Lung (tissue), 12 donors: ENCODE results near the gene FDPS. TPM values are rescaled to one million over a fixed set of nuclear protein-coding genes. Genes with fewer than 3 reads are reported as not detected.

Experiments
- ATAC-seq: fragments of 200-7000 bp; cut with Tn5 transposase; one replicate; pipeline ENCODE4 v1.9.1; 2020; ENCODE audit warnings: moderate number of reproducible peaks; ENCODE audit not compliant: insufficient read depth, low FRiP score
- DNase-seq, 3 donors: peaks; one replicate each; pipeline ENCODE4 v3.0.0-alpha.2; 2013 to 2017
- H3K27ac ChIP-seq, 2 donors: one replicate each; pipeline ENCODE4 v1.5.1; 2013; ENCODE audit warnings: mild to moderate bottlenecking in 2 of 2, moderate library complexity in 2 of 2, control low read depth in 1 of 2, inconsistent platforms in 1 of 2, low read depth in 1 of 2, low read length in 1 of 2
- H3K27me3 ChIP-seq, 3 donors: one replicate each; pipeline ENCODE4 v1.5.1; 2013; ENCODE audit warnings: low read length in 2 of 3; ENCODE audit not compliant: control insufficient read depth in 3 of 3, insufficient read depth in 3 of 3
- H3K36me3 ChIP-seq, 4 donors: one replicate each; pipeline ENCODE4 v1.5.1; 2013; ENCODE audit warnings: low read length in 4 of 4, mild to moderate bottlenecking in 1 of 4, moderate library complexity in 1 of 4; ENCODE audit not compliant: control insufficient read depth in 4 of 4, insufficient read depth in 4 of 4
- H3K4me1 ChIP-seq, 5 donors: one replicate each; pipeline ENCODE4 v1.5.1; 2013; ENCODE audit warnings: low read length in 5 of 5, mild to moderate bottlenecking in 2 of 5, moderate library complexity in 1 of 5; ENCODE audit not compliant: control insufficient read depth in 5 of 5, insufficient read depth in 5 of 5
- H3K4me3 ChIP-seq: one replicate; pipeline ENCODE4 v1.5.1; 2013; ENCODE audit warnings: mild to moderate bottlenecking, control low read depth, moderate library complexity
- H3K9ac ChIP-seq, 2 donors: one replicate each; pipeline ENCODE4 v1.5.1; 2013; ENCODE audit warnings: low read length in 2 of 2, control low read depth in 1 of 2; ENCODE audit not compliant: insufficient read depth in 1 of 2
- H3K9me3 ChIP-seq, 4 donors: one replicate each; pipeline ENCODE4 v1.5.1; 2013; ENCODE audit warnings: low read length in 3 of 4, mild to moderate bottlenecking in 1 of 4, moderate library complexity in 1 of 4; ENCODE audit not compliant: control insufficient read depth in 4 of 4, insufficient read depth in 3 of 4
- WGBS, 2 donors: extraction: QIAGEN DNeasy Blood & Tissue Kit; methylation state at CpG; one replicate each; pipeline ENCODE4 v1.1.7; 2013; 5-methylcytosine and 5-hydroxymethylcytosine counted together
- polyA plus RNA-seq, 2 donors: library from polyadenylated mRNA; stranded (reverse); fragments of 200-250 nt; gene quantifications; one replicate each; pipeline ENCODE4 v1.2.1, GENCODE V29; 2013
- total RNA-seq, 2 donors: library from RNA; depleted of rRNA in 1 of 2; stranded (reverse); fragments of >200 nt in 1 of 2; gene quantifications; one replicate each; pipeline ENCODE4 v1.2.1, GENCODE V29; 2014 to 2021
- TF ChIP-seq, protein P1 (sequence below): IDR thresholded peaks from 2 replicates; pipeline ENCODE4 v1.5.1; 2012; ENCODE audit warnings: mild to moderate bottlenecking; ENCODE audit errors: control extremely low read depth, extremely low read depth
- donor health status: control.
- donor health status: control.
- donor health status: Bipolar disorder and iron deficiency.
- donor health status: healthy.
- donor health status: DM: yes; HTN: yes; CAD: no.

Gene FDPS
- total and polyA plus RNA-seq, 4 donors = 193 to 385 (median 308) TPM

- H3K9ac ChIP-seq = peak overlapping the region in 1 of 2 donors; percentile 26
- no peak for ATAC-seq
- H3K36me3 ChIP-seq = peaks cover 2 to 18% (median 10%) of the 10 kb centered on the region in 4 donors
- TF ChIP-seq, protein P1, sequence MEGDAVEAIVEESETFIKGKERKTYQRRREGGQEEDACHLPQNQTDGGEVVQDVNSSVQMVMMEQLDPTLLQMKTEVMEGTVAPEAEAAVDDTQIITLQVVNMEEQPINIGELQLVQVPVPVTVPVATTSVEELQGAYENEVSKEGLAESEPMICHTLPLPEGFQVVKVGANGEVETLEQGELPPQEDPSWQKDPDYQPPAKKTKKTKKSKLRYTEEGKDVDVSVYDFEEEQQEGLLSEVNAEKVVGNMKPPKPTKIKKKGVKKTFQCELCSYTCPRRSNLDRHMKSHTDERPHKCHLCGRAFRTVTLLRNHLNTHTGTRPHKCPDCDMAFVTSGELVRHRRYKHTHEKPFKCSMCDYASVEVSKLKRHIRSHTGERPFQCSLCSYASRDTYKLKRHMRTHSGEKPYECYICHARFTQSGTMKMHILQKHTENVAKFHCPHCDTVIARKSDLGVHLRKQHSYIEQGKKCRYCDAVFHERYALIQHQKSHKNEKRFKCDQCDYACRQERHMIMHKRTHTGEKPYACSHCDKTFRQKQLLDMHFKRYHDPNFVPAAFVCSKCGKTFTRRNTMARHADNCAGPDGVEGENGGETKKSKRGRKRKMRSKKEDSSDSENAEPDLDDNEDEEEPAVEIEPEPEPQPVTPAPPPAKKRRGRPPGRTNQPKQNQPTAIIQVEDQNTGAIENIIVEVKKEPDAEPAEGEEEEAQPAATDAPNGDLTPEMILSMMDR = no peak
- H3K27me3 ChIP-seq = no peaks in the 10 kb centered on the region
- peak in 2 of 3 donors; percentile 58 to 61 for DNase-seq
- H3K27ac ChIP-seq = peak overlapping the region; percentile 34 to 78
- 2% methylated on average over 26 to 28 of the region's 28 CpGs for WGBS, 2 donors
- H3K4me1 ChIP-seq = peaks cover 0 to 39% (median 17%) of the 10 kb centered on the region in 5 donors
- H3K9me3 ChIP-seq = no peaks in the 10 kb centered on the region
- H3K4me3 ChIP-seq = peak overlapping the region; percentile 41
Observed at GRCh38 chr1:155322571-155322952, 13.9 kb downstream of the FDPS start.

DNA sequence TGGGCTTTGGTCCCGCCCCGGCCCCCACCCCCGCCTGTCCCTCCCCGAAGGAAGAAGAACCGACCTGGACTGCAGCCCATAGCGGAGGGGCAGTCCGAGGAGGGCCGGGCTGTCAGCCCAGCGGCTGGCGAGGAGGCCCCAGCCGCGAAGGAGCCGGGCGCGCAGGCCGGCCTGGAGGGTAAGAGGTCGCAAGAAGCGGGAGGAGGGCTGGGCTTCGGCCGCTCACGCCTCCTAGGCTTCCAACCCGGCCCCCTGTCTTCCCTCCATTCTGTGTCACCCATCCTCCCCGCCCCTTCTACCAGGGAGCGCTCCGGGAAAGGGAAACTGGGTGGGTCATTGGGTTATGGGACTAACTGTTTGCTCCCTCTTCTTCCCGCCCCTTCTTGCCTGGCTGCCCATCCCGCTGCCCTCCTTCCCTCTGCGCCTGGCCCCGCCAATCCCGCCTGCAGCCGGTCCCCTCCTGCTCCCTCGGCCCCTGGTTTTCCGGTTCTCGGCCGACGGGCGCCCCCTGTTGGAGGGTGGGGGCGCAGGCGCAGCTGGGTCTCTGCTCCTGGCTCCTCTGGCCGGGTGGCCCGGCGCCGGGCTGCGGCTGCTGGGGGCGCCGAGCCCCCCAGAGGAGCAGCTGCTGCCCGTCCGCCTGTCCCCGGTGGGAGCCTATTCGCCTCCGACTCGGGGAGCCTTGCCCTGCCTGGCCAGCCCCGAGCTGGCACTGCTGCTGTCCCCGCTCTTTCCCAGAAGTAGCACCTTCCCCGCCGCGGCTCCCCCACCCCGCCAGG is 14.5 kb downstream of the FDPS start:
- TF ChIP-seq, protein P1 = peak; percentile 83
- peak; percentile 64 for ATAC-seq
- Histone ChIP-seq H3K9ac (no peak overlapping the region), H3K27ac (peak overlapping the region; percentile 94 to 95), H3K4me3 (peak overlapping the region; percentile 78), H3K36me3 (peaks cover 2 to 20% (median 11%) of the 10 kb centered on the region in 4 donors), H3K27me3 (no peaks in the 10 kb centered on the region), H3K4me1 (peaks cover 0 to 39% (median 17%) of the 10 kb centered on the region in 5 donors), H3K9me3 (no peaks in the 10 kb centered on the region)
- DNase-seq = peak; percentile 95
- 1% methylated on average over 45 to 58 of the region's 58 CpGs for WGBS, 2 donors

DNA sequence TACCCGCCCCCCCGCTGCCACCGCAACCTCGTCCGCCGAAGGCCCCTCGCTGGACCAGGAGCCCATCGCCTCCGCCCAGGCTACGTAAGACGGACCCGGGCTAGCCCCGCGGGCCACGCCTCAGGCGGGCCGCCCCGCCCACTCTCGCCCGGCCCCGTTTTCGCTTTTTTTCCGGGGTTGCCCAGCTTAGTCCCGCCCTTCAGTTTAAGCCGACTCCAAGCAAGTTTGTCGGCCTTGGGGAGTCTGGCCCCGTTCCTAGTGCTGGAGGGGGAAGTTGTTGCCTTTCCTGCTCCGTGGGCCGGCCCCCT is 15.0 kb downstream of the FDPS start:
- H3K4me1 ChIP-seq = peaks cover 0 to 39% (median 17%) of the 10 kb centered on the region in 5 donors
- TF ChIP-seq, protein P1 = no peak

More for the DNA sequence above, 15.0 kb downstream of the FDPS start:
- no peak overlapping the region for H3K9ac ChIP-seq
- no peaks in the 10 kb centered on the region for H3K27me3 ChIP-seq
- no peaks in the 10 kb centered on the region for H3K9me3 ChIP-seq
- ATAC-seq (peak; percentile 77), DNase-seq (peak; percentile 92 to 96 (median 94))
- WGBS, 2 donors = 0 to 1% methylated on average over 28 to 29 of the region's 29 CpGs
- peak overlapping the region; percentile 78 for H3K4me3 ChIP-seq
- H3K27ac ChIP-seq = peak overlapping the region; percentile 94 to 95
- H3K36me3 ChIP-seq = peaks cover 2 to 15% (median 7%) of the 10 kb centered on the region in 4 donors
